Measurements from ENCODE around the gene POLR3B. TPM values are rescaled to one million over a fixed set of nuclear protein-coding genes. Genes with fewer than 3 reads are reported as not detected.
A peak's percentile ranks its signal among the peaks of the same experiment; 100 is the strongest.

POLR3B gene
- total and polyA plus RNA-seq, 2 experiments from 2014 or later = 4.0 to 14.6 TPM

DNA sequence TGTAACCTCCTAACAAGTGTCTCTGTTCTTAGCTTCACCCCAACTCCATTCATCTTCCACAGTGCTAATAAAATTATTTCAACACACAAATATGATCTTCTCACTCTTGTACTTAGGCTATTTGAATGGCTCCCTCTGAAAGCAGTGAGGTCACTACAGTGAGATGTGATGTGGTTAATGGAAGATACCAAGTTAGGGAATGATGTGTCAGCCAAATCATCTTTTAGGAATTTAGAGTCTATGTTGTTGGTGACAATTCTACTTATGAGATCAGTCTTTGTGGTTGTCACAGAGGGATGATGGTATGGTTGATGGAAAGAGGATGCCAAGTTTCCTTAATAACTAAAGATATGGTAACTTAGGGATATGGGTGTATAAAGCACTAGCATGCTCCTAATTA lies 57.6 kb downstream of the POLR3B start:
- H3K9me2 ChIP-seq (ENCODE audit: insufficient read depth) = no peaks in the 10 kb centered on the region
- H3K36me3 Mint-ChIP-seq (ENCODE audit: low read depth) = peaks cover 3% of the 10 kb centered on the region; the same call in 1 of the 3 replicates
- 0 out of 2 replicates have a peak, but pooled peaks cover 2% of the 10 kb centered on the region for H4K20me1 ChIP-seq (replicated peaks; ENCODE audit: insufficient read depth)
- H3K79me2 ChIP-seq (replicated peaks; ENCODE audit: insufficient read depth) = no peaks in the 10 kb centered on the region
- H3K27me3 Mint-ChIP-seq (ENCODE audit: insufficient read depth, low read depth, poor library complexity) = no peaks in the 10 kb centered on the region
- no peak for TF ChIP-seq EZH2 (IDR thresholded peaks at IDR 0.05; ENCODE audit: low read depth, unreplicated experiment)
- H3K36me3 ChIP-seq (ENCODE audit: insufficient read depth) = no peaks in the 10 kb centered on the region
- no peaks in the 10 kb centered on the region for H3F3A ChIP-seq (replicated peaks; ENCODE audit: low read depth)
- no peak overlapping the region for H2AFZ ChIP-seq
- H3K4me1 ChIP-seq (ENCODE audit: insufficient read depth) = no peaks in the 10 kb centered on the region
- no peaks in the 10 kb centered on the region for H3K27me3 ChIP-seq (ENCODE audit: insufficient read depth)
- DNase-seq (ENCODE audit: low spot score) = no peak
- no peak for ATAC-seq
- H3K27ac Mint-ChIP-seq = no peak overlapping the region
- H3K4me2 ChIP-seq = no peak overlapping the region
- H3K4me3 Mint-ChIP-seq = no peak overlapping the region
- H3K4me1 Mint-ChIP-seq = peaks cover 14% of the 10 kb centered on the region; the same call in 2 of the 3 replicates
- H3K27ac ChIP-seq (ENCODE audit: low read depth) = no peak overlapping the region
- H3K9me3 Mint-ChIP-seq = no peaks in the 10 kb centered on the region
- no peak overlapping the region for H3K4me3 ChIP-seq

DNA sequence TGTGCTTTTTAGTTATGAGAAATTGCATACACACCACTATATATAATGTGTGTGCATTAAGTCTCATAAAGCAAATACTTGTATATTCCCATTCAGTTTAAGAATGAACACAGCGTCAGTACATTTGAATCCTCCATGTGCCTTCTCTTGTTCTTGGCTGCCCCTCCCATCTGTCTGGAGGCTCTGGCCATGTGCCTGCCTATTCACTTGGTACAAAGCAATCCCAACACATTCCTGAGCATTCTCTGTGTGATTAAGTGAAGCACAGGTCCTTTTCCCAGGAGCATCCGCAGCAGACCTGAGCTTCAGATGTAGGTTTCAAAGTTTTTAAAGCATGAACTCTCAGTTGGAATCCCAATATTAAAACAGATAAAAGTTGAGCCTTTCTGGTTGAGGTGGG lies 58.7 kb downstream of the POLR3B start:
- Histone ChIP-seq H3K36me3 (ENCODE audit: insufficient read depth) (no peaks in the 10 kb centered on the region), H3K4me2 (no peak overlapping the region), H3K79me2 (replicated peaks; ENCODE audit: insufficient read depth) (no peaks in the 10 kb centered on the region), H3F3A (replicated peaks; ENCODE audit: low read depth) (no peaks in the 10 kb centered on the region), H3K27me3 (ENCODE audit: insufficient read depth) (no peaks in the 10 kb centered on the region), H4K20me1 (replicated peaks; ENCODE audit: insufficient read depth) (no peaks in the 10 kb centered on the region), H3K4me1 (ENCODE audit: insufficient read depth) (no peaks in the 10 kb centered on the region), H3K4me3 (no peak overlapping the region), H3K27ac (ENCODE audit: low read depth) (no peak overlapping the region), H2AFZ (no peak overlapping the region), H3K9me2 (ENCODE audit: insufficient read depth) (no peaks in the 10 kb centered on the region)
- ATAC-seq = peak; percentile 62
- no peaks in the 10 kb centered on the region for H3K9me3 Mint-ChIP-seq
- TF ChIP-seq, protein P1, sequence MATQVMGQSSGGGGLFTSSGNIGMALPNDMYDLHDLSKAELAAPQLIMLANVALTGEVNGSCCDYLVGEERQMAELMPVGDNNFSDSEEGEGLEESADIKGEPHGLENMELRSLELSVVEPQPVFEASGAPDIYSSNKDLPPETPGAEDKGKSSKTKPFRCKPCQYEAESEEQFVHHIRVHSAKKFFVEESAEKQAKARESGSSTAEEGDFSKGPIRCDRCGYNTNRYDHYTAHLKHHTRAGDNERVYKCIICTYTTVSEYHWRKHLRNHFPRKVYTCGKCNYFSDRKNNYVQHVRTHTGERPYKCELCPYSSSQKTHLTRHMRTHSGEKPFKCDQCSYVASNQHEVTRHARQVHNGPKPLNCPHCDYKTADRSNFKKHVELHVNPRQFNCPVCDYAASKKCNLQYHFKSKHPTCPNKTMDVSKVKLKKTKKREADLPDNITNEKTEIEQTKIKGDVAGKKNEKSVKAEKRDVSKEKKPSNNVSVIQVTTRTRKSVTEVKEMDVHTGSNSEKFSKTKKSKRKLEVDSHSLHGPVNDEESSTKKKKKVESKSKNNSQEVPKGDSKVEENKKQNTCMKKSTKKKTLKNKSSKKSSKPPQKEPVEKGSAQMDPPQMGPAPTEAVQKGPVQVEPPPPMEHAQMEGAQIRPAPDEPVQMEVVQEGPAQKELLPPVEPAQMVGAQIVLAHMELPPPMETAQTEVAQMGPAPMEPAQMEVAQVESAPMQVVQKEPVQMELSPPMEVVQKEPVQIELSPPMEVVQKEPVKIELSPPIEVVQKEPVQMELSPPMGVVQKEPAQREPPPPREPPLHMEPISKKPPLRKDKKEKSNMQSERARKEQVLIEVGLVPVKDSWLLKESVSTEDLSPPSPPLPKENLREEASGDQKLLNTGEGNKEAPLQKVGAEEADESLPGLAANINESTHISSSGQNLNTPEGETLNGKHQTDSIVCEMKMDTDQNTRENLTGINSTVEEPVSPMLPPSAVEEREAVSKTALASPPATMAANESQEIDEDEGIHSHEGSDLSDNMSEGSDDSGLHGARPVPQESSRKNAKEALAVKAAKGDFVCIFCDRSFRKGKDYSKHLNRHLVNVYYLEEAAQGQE (IDR thresholded peaks at IDR 0.05; ENCODE audit: unreplicated experiment) = no peak
- TF ChIP-seq CREB1 (CRISPR knock-in tag; IDR thresholded peaks at IDR 0.05; ENCODE audit: low read depth) (no peak), STAT1 (IDR thresholded peaks at IDR 0.05; ENCODE audit: unreplicated experiment) (no peak)
- TF ChIP-seq, protein P2, sequence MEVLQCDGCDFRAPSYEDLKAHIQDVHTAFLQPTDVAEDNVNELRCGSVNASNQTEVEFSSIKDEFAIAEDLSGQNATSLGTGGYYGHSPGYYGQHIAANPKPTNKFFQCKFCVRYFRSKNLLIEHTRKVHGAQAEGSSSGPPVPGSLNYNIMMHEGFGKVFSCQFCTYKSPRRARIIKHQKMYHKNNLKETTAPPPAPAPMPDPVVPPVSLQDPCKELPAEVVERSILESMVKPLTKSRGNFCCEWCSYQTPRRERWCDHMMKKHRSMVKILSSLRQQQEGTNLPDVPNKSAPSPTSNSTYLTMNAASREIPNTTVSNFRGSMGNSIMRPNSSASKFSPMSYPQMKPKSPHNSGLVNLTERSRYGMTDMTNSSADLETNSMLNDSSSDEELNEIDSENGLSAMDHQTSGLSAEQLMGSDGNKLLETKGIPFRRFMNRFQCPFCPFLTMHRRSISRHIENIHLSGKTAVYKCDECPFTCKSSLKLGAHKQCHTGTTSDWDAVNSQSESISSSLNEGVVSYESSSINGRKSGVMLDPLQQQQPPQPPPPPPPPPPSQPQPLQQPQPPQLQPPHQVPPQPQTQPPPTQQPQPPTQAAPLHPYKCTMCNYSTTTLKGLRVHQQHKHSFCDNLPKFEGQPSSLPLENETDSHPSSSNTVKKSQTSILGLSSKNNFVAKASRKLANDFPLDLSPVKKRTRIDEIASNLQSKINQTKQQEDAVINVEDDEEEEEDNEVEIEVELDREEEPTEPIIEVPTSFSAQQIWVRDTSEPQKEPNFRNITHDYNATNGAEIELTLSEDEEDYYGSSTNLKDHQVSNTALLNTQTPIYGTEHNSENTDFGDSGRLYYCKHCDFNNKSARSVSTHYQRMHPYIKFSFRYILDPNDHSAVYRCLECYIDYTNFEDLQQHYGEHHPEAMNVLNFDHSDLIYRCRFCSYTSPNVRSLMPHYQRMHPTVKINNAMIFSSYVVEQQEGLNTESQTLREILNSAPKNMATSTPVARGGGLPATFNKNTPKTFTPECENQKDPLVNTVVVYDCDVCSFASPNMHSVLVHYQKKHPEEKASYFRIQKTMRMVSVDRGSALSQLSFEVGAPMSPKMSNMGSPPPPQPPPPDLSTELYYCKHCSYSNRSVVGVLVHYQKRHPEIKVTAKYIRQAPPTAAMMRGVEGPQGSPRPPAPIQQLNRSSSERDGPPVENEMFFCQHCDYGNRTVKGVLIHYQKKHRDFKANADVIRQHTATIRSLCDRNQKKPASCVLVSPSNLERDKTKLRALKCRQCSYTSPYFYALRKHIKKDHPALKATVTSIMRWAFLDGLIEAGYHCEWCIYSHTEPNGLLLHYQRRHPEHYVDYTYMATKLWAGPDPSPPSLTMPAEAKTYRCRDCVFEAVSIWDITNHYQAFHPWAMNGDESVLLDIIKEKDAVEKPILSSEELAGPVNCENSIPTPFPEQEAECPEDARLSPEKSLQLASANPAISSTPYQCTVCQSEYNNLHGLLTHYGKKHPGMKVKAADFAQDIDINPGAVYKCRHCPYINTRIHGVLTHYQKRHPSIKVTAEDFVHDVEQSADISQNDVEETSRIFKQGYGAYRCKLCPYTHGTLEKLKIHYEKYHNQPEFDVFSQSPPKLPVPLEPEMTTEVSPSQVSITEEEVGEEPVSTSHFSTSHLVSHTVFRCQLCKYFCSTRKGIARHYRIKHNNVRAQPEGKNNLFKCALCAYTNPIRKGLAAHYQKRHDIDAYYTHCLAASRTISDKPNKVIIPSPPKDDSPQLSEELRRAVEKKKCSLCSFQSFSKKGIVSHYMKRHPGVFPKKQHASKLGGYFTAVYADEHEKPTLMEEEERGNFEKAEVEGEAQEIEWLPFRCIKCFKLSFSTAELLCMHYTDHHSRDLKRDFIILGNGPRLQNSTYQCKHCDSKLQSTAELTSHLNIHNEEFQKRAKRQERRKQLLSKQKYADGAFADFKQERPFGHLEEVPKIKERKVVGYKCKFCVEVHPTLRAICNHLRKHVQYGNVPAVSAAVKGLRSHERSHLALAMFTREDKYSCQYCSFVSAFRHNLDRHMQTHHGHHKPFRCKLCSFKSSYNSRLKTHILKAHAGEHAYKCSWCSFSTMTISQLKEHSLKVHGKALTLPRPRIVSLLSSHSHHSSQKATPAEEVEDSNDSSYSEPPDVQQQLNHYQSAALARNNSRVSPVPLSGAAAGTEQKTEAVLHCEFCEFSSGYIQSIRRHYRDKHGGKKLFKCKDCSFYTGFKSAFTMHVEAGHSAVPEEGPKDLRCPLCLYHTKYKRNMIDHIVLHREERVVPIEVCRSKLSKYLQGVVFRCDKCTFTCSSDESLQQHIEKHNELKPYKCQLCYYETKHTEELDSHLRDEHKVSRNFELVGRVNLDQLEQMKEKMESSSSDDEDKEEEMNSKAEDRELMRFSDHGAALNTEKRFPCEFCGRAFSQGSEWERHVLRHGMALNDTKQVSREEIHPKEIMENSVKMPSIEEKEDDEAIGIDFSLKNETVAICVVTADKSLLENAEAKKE (CRISPR knock-in tag; IDR thresholded peaks at IDR 0.05) = 0 out of 2 replicates have a peak, but pooled peaks have one; percentile 31
- H3K4me1 Mint-ChIP-seq = peaks cover 14% of the 10 kb centered on the region; the same call in 2 of the 3 replicates
- no peak overlapping the region for H3K4me3 Mint-ChIP-seq
- H3K27me3 Mint-ChIP-seq (ENCODE audit: insufficient read depth, low read depth, poor library complexity) = no peaks in the 10 kb centered on the region
- no peak overlapping the region; the same call in 1 of the 2 replicates for H3K27ac Mint-ChIP-seq
- H3K36me3 Mint-ChIP-seq (ENCODE audit: low read depth) = no peaks in the 10 kb centered on the region
- DNase-seq (ENCODE audit: low spot score) = peak; percentile 28

Data from GM23338 (cell line).